ENCODE data around the gene U2AF2.

GRCh38 chr19:55611983-55612645, 42.7 kb upstream of the U2AF2 start:
- TF ChIP-seq EZH2 (IDR thresholded peaks at IDR 0.05; ENCODE audit: insufficient read depth, low read length) (no peak), CTCF (IDR thresholded peaks at IDR 0.05; ENCODE audit: insufficient read depth, low read depth, low read length) (no peak)

All from astrocyte (in vitro differentiated cells and primary cell).